GM19043 (cell line): ENCODE data around the gene MBNL1.

ENCODE experiments used
- ATAC-seq: cut with Tn5 transposase; IDR thresholded peaks from one replicate; pipeline ENCODE4 v1.9.1; 2021; ENCODE audit warnings: low read depth; ENCODE audit not compliant: unreplicated experiment

MBNL1 gene

DNA sequence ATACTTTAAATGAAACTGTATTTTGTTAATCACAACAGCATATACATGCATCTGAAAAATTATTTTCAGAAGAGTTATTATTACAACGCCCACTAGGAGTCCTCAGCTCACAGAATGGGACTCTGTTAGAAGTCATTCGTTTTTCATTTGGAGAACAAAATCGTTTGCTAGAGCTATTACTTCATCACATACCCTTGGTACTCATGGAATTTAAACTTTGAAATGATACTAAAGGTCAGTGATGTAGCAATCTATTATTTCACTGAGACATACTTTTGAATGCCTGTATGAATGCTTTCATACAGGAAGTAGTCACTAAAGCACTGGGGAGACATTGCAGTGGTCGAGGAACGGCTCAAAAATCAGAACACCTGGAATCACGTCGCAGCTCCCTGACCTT is 198.1 kb downstream of the MBNL1 start:
- no peak for ATAC-seq

DNA sequence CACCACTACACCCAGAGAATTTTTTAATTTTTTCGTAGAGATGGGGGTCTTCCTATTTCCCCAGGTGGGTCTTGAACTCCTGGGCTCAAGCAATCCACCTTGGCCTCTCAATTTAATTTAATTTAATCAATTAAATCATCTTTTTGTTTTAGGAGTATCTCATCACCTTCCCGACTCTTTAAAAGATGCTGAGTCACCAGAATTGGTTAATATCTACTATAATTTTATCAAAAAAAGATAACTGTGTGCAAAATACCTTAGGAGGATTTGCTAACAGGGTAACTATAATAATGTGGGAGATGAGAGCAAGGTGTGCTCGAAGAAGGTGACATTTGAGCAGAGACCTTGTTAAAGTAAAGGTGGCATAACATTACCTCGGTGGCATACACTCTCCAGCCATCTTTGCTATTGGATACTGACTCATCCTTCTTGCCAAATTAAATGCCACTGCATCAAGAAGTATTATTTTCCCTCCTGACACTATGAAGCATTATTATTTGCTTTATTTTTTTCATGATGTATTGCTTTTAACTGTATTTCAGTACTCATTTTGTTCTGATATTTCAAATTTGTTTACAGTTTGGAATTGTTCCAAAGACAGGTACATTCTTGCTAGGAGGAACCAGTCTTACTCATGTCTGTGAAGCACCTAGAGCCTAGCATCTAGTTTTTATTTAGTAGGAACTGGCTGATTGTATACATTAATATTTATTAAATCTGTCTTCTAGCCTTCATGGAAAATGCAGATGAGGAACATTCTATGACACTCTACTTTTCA is 200.7 kb downstream of the MBNL1 start:
- no peak for ATAC-seq

DNA sequence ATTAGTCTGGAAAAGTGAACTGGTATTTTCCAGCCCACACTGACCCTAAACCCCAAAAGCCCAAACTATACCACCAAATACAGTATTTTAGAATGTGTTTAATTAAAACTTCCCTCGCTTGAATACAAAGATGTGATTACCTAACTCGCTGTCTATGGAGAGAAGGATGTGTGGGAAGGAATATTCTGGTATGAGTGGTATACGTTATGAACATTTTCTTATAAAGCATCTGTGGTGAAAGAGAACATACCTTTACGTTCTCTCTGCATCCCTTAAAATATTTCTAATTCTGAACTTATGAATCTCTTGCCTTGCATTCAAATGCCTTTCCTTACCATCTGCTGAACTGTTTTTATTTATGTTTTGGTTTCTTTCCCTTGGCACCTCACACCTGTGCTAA is 201.4 kb downstream of the MBNL1 start:
- ATAC-seq, result no peak

DNA sequence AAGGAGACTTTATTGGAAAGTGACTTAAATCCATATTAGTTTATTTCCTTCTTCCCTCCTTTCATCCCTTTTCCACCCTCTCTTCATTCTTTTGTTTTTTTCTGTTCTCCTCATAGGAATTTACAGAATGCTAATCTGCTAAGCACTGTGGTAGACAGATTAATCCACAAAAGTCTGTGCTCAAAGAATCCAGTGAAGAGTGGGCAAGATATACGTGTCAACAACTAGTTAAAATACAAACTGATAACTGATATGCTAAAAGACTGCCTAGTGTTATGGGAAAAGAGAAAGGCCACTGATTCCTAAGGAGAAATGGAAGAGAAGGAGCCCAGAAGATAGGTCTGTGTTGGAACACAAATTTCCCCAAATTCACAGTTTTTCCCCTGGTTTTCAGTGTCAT is 202.2 kb downstream of the MBNL1 start:
- ATAC-seq, result no peak

DNA sequence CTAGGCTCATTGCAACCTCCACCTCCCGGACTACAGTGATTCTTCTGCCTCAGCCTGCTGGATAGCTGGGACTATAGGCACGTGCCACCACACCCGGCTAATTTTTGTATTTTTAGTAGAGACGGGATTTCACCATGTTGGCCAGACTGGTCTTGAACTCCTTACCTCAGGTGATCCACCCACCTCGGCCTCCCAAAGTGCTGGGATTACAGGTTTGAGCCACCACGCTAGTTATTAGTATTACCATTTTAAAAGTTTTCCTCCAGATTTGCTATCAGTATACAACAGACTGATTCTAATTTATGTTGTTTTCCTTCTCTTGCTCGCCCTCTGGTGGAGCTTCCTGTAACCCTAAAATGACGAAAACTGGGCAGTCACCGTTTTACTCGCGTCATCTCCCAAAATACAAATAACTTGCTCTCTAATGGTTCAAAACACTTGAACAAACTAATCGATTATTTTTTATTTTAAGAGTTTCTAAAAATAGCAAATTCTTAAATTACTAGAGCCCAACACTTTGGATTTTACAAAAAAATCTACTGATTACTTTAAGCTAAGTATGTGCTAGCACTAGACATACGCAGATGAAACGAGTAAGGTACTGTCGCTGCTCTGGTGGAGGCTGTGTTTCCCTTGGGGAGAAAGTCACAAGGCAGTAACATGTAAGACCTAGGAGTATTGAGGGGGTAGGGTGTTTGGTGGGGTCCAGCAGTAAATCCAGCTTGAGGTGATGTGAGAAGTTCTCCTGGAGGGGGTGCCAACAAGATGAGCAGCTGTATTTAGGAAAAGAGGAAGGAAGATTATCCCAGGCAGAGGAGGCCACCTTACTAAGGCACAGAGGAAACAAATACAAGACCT is 203.3 kb downstream of the MBNL1 start:
- ATAC-seq, result peak; percentile 60

DNA sequence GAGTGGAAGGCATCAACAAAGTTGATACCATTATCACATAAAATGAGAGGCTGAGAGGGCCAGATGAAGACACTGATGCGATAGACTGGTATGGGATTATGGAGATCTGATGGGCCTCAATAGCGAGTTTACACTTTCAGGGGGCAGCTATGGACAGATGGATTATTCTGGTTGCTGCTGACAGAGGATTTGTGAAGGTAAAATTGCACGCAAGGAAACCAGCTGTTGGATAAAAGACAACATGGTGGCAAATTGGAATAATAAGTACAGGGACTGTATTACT is 203.9 kb downstream of the MBNL1 start:
- ATAC-seq, result no peak

DNA sequence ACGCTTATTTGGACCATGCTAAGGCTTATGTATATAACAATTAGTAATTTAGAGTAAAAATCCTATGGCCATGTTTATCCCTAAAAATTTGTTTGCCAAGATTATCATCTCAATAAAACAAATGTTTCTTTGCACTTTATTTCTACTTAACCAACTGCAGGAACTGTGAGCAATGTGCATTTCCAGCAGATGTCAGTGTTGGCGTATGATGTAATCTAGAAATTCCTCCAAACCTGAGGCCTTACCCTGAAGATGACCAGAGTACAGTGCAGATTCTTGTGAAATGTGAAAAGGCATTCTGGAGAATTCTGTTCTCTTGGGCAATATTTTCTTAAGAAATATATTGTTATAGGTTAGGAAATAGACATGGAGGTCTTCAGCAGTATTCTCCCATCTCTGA is 205.9 kb downstream of the MBNL1 start:
- ATAC-seq, result peak; percentile 57

- no peak for ATAC-seq
Observed at GRCh38 chr3:152477422-152477821, 208.7 kb downstream of the MBNL1 start.

- ATAC-seq, result peak; percentile 84
Observed at GRCh38 chr3:152480282-152480953, 211.7 kb downstream of the MBNL1 start.

DNA sequence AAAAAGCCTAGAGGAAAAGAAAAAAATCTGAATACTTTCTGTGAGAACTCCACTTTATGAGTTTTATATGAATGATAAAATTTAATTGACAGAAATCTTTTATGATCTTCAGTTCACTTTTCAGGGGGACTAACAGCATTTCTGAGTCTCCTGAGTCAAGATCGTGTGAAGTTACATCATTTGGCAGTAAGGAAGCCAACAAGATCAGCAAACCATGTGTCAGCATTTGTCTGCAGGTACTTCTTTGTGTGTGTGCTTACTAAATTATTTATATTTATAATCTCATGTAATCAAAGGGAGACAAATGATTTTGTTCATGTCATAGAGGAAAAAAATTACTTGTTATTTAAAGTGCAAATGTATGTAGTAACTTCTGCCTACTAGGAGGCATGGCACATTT is 217.6 kb downstream of the MBNL1 start:
- no peak for ATAC-seq

- ATAC-seq, result no peak
Observed at GRCh38 chr3:152488449-152488848, 219.7 kb downstream of the MBNL1 start.

- no peak for ATAC-seq
Observed at GRCh38 chr3:152491922-152492321, 223.2 kb downstream of the MBNL1 start.

GRCh38 chr3:152496286-152496685 is 227.6 kb downstream of the MBNL1 start:
- ATAC-seq, result no peak

DNA sequence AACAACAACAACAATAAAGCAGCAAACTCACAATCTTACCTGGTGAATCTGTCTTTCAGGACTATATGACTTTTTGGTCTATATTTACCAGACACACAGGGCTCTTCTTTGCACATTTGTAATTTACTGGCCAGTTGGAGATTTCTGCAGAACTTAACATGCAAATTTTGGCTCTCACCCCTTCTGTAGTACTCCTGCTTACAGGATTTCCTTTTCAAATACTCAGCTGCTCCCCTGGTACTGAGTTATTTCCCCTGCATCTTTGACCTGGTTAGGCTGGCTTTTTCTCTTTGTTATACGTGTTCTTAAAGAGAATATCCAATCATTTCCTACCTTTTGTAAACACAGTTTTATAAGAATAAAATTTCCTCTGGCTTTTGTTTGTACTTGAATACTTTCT is 228.0 kb downstream of the MBNL1 start:
- no peak for ATAC-seq

DNA sequence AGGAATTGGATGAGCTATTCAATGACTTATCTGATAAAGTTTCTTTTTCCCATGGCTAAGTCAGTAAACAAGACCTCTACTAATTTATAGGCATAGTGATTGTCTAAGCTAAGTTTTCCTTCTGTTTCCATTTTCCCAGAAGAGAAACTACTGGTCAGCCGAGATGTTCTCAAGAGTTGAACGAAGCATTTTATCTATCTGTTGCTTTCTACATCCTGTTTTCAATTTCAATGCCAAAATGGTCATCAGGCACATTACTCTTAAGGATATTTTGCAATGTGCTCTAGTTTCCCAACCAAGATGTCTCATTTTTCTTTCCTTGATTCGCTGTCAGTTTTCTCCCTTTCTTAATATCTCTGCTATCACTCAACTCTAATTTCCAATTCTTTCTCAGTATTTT is 228.7 kb downstream of the MBNL1 start:
- ATAC-seq, result no peak

- no peak for ATAC-seq
Observed at GRCh38 chr3:152497890-152498289, 229.2 kb downstream of the MBNL1 start.

GRCh38 chr3:152499791-152500385 is 231.2 kb downstream of the MBNL1 start:
- no peak for ATAC-seq

- ATAC-seq, result peak; percentile 96
Observed at GRCh38 chr3:152505926-152506325, 237.2 kb downstream of the MBNL1 start.

- no peak for ATAC-seq
Observed at GRCh38 chr3:152508705-152509104, 240.0 kb downstream of the MBNL1 start.

GRCh38 chr3:152511904-152512303 is 243.2 kb downstream of the MBNL1 start:
- ATAC-seq, result peak; percentile 77

- no peak for ATAC-seq
Observed at GRCh38 chr3:152513301-152513960, 244.7 kb downstream of the MBNL1 start.
